Right atrium auricular region (tissue), 2 donors: ENCODE data around the gene SKAP1. TPM values are rescaled to one million over a fixed set of nuclear protein-coding genes. Genes with fewer than 3 reads are reported as not detected.
"Not testable (repeated sequence)": the region's sequence is repeated elsewhere in the genome, so short reads cannot be mapped to it uniquely, and the experiment has no call there.

ENCODE experiments used
- DNase-seq: peaks from one replicate; pipeline ENCODE4 v3.0.0-alpha.2; 2019; ENCODE audit warnings: low spot score
- H3K27ac ChIP-seq, 2 donors: fragments of 200-600 bp; sonication (generic); 1 replicate in 1 of 2; 2 replicates in 1 of 2; pipeline ENCODE4 v1.5.1; 2016 to 2019
- H3K27me3 ChIP-seq, 2 donors: fragments of 200-600 bp; sonication (generic); one replicate each; pipeline versions ENCODE4 v1.5.1 to v1.6.0; 2017 to 2019
- H3K36me3 ChIP-seq: fragments of 200-600 bp; sonication (generic); one replicate; pipeline ENCODE4 v1.5.1; 2016
- H3K4me1 ChIP-seq, 2 donors: fragments of 200-600 bp; sonication (generic); one replicate each; pipeline versions ENCODE4 v1.5.1 to v1.6.0; 2017 to 2019
- H3K4me3 ChIP-seq, 2 donors: fragments of 200-600 bp; sonication (generic); 1 replicate in 1 of 2; 2 replicates in 1 of 2; pipeline ENCODE4 v1.5.1; 2017 to 2019; ENCODE audit warnings: mild to moderate bottlenecking in 1 of 2, moderate library complexity in 1 of 2
- H3K9me3 ChIP-seq, 2 donors: fragments of 200-600 bp; sonication (generic); one replicate each; pipeline ENCODE4 v1.5.1; 2019
- total RNA-seq, 2 donors: library from RNA; depleted of rRNA; stranded (reverse); fragments of >200 nt; gene quantifications; one replicate each; pipeline ENCODE4 v1.1.0, GENCODE V29; 2016
- TF ChIP-seq, protein P1 (sequence below), 2 donors: fragments of 200-600 bp; sonication (generic); IDR thresholded peaks; one replicate each; pipeline ENCODE4 v1.5.1; 2019; ENCODE audit warnings: antibody characterized with exemption in 2 of 2

SKAP1 gene
- total RNA-seq, 2 donors from 2014 or later = not detected

DNA sequence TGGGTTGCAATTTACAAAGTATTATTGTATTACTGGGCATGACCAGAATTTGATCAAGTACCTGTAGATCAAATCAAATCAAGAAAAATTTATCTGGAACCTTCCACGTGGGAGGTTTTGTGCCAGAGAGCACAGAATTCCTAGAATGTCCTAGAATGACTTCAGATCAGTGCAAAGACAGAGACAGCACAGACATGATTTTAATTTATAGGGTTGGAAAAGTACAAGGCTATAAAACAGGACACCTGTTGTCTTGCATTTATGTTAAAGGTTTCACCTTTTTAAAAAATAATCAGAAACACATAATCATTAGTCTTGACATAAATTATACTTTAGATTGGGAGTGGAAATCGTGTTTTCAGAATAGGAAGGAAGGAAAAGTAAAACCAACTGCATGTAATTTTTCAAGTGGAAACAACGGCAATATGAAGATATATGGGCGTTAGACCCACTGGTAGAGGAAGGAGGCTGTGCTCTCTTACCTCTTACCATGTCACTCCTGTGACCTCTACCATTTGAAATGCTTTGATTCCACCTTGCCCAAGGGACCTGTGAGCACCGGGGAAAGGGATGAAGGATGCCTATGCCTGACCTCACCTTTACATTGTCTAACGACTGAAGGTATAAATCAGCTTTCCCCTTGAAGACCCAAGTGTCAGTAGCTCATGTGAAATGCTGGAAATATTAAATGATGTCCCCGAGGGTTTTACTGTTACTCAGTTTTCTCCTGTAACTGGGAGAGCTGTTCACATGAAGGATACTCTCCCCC, 222.1 kb downstream of the SKAP1 start:
- Histone ChIP-seq H3K9me3 (no peaks in the 10 kb centered on the region), H3K27me3 (no peaks in the 10 kb centered on the region), H3K4me1 (no peaks in the 10 kb centered on the region), H3K4me3 (no peak overlapping the region), H3K36me3 (no peaks in the 10 kb centered on the region), H3K27ac (no peak overlapping the region)
- DNase-seq = no peak
- TF ChIP-seq, protein P1, sequence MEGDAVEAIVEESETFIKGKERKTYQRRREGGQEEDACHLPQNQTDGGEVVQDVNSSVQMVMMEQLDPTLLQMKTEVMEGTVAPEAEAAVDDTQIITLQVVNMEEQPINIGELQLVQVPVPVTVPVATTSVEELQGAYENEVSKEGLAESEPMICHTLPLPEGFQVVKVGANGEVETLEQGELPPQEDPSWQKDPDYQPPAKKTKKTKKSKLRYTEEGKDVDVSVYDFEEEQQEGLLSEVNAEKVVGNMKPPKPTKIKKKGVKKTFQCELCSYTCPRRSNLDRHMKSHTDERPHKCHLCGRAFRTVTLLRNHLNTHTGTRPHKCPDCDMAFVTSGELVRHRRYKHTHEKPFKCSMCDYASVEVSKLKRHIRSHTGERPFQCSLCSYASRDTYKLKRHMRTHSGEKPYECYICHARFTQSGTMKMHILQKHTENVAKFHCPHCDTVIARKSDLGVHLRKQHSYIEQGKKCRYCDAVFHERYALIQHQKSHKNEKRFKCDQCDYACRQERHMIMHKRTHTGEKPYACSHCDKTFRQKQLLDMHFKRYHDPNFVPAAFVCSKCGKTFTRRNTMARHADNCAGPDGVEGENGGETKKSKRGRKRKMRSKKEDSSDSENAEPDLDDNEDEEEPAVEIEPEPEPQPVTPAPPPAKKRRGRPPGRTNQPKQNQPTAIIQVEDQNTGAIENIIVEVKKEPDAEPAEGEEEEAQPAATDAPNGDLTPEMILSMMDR (IDR thresholded peaks at IDR 0.05) = no peak

DNA sequence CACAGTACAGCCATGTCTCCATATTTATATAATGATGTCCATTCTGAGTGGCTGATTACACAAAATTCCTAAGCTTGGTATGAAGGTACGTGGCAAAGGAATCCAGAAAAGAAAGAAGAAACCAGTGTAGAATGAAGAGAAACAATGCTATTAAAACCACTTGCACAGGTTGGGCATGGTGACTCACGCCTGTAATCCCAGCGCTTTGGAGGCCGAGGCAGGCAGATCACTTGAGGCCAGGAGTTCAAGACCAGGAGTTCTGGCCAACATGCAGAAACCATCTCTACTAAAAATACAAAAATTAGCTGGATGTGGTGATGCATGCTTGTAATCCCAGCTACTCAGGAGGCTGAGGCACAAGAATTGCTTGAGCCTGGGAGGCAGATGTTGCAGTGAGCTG, 223.0 kb downstream of the SKAP1 start:
- not testable (repeated sequence) for H3K27me3 ChIP-seq, H3K4me3 ChIP-seq, DNase-seq, H3K9me3 ChIP-seq, H3K4me1 ChIP-seq, H3K27ac ChIP-seq, H3K36me3 ChIP-seq

DNA sequence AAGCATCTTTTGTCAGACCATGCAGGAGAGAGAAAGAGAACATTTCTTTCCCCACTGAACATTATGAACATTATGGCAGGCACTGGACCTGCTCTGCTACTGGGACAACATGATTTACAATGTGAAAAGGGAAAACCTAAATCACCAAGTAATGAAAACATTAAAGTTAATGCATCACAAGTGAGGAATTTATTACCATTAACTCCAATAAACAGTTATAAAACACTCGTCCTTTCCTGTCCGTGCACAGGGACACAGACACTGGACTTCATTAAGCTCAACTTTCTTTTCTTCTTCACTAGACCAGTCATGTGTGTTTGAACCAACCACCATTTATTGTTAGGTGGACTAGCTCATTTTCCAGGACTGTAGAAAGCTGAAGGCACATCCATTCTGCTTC, 227.1 kb downstream of the SKAP1 start:
- Histone ChIP-seq H3K27ac (no peak overlapping the region), H3K27me3 (no peaks in the 10 kb centered on the region), H3K36me3 (no peaks in the 10 kb centered on the region), H3K9me3 (no peaks in the 10 kb centered on the region), H3K4me3 (no peak overlapping the region), H3K4me1 (no peaks in the 10 kb centered on the region)
- TF ChIP-seq, protein P1 (IDR thresholded peaks at IDR 0.05) = no peak
- no peak for DNase-seq

DNA sequence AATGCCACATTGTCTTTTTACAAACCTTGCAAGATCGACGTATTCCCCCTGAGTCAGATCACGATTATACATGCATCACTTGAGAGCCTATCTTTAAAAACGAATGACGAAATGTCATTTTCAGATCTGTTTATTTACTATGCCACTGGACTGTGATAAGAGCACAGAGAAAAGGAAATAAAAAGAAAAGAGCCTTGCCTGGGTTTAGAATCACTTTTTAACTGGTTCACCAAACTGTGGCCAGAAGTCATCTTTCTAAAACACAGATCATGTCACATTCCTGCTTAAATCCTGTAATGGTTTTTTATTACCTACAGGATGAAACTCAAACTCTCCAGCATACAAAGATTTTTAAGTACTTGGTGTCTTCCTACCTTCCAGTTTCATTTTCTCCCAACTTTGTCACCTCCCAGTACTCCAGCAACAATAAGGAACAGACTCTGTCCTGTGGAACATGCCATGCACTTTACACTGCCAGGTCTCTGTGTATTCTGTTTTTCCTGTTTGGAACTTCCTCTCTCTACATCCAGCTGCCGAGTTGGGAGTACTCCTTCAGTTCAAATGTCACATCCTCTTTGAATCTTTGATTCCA, 231.0 kb downstream of the SKAP1 start:
- H3K4me3 ChIP-seq = no peak overlapping the region
- DNase-seq = no peak
- H3K4me1 ChIP-seq = no peaks in the 10 kb centered on the region
- no peak overlapping the region for H3K27ac ChIP-seq
- TF ChIP-seq, protein P1 (IDR thresholded peaks at IDR 0.05) = no peak
- H3K27me3 ChIP-seq = no peaks in the 10 kb centered on the region
- no peaks in the 10 kb centered on the region for H3K9me3 ChIP-seq
- no peaks in the 10 kb centered on the region for H3K36me3 ChIP-seq

DNA sequence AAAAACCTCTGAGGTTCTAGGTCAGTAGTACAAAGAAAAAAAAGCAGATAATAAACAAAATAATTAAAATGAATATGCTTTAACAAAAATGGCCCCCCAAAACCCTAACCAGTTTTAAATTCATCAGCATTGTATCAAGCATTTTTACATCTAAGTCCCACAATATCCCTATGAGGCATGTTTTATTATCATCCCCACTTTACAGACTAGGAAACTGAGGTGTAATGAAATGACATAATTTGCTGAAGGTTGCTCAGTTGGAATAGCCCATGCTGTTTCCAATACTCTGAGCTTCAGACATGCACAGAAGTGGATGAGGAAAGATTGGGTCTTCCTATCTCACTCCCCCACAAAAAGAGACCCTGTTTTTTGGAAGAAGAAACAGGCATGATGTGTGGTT, 234.1 kb downstream of the SKAP1 start:
- DNase-seq = no peak
- Histone ChIP-seq H3K27ac (no peak overlapping the region), H3K27me3 (no peaks in the 10 kb centered on the region), H3K9me3 (no peaks in the 10 kb centered on the region), H3K4me1 (no peaks in the 10 kb centered on the region), H3K36me3 (no peaks in the 10 kb centered on the region), H3K4me3 (no peak overlapping the region)
- TF ChIP-seq, protein P1 (IDR thresholded peaks at IDR 0.05) = no peak

DNA sequence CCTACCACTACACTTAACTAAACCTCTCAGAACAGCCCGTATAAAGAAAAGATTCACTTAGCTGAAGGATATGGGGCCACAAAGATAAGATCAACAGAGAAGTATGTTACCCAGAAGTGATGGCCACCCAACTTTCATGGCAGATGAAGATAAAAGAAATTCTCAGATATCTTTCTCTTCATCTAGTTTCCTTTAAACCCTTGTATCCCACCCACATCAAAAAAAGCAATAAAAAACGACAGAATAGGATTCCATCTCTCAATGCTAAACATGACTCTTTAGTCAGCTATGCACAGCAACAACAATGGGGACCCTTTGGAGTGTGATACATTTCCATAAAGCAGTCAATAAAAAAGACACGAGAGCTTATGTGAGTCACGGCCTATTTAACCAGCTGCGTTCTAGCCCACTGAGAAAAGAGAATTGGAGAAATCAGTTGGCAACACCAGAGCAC, 235.9 kb downstream of the SKAP1 start:
- Histone ChIP-seq H3K27me3 (no peaks in the 10 kb centered on the region), H3K4me3 (no peak overlapping the region), H3K9me3 (no peaks in the 10 kb centered on the region), H3K4me1 (no peaks in the 10 kb centered on the region), H3K27ac (no peak overlapping the region), H3K36me3 (no peaks in the 10 kb centered on the region)
- DNase-seq = no peak
- TF ChIP-seq, protein P1 (IDR thresholded peaks at IDR 0.05) = no peak
